PFSK-1 (cell line): ENCODE measurements around the gene CAPNS1.

Experiments
- FOXP2 ChIP-seq: optimal IDR thresholded peaks from 2 replicates; pipeline ENCODE3; 2011; ENCODE audit warnings: borderline replicate concordance, control low read depth, inconsistent platforms; ENCODE audit not compliant: insufficient read depth; ENCODE audit errors: extremely low read length, extremely low read depth
- POLR2AphosphoS5 ChIP-seq: IDR thresholded peaks from 2 replicates; pipeline ENCODE4 v1.6.1; 2012; ENCODE audit warnings: low read depth, mild to moderate bottlenecking, control low read depth, low read length, moderate library complexity
- SIN3A ChIP-seq: IDR thresholded peaks from 2 replicates; pipeline ENCODE4 v1.6.1; 2012; ENCODE audit warnings: mild to moderate bottlenecking, low read length, moderate library complexity, borderline replicate concordance; ENCODE audit not compliant: insufficient read depth
- TAF1 ChIP-seq: IDR thresholded peaks from 2 replicates; pipeline ENCODE4 v1.6.1; 2012; ENCODE audit warnings: low read length, control low read depth, borderline replicate concordance; ENCODE audit not compliant: insufficient read depth
- TF ChIP-seq, protein P1 (sequence below), 2 experiments: IDR thresholded peaks; 2 replicates each; pipeline versions ENCODE4 v1.6.1 to v1.8.0; 2011 to 2012; ENCODE audit warnings: low read depth in 2 of 2, low read length in 2 of 2, control low read depth in 1 of 2, inconsistent platforms in 1 of 2, mild to moderate bottlenecking in 1 of 2, moderate library complexity in 1 of 2; ENCODE audit not compliant: insufficient read depth in 1 of 2

Gene CAPNS1

GRCh38 chr19:36113894-36114720, 25.8 kb upstream of the CAPNS1 start:
- TF ChIP-seq FOXP2 (peak; percentile 78), TAF1 (no peak), POLR2AphosphoS5 (no peak)

- TF ChIP-seq SIN3A (peak; percentile 93; the same call in 1 of the 2 replicates), TAF1 (peak; percentile 82; the same call in 1 of the 2 replicates), POLR2AphosphoS5 (peak; percentile 86), FOXP2 (no peak)
- TF ChIP-seq, protein P1, sequence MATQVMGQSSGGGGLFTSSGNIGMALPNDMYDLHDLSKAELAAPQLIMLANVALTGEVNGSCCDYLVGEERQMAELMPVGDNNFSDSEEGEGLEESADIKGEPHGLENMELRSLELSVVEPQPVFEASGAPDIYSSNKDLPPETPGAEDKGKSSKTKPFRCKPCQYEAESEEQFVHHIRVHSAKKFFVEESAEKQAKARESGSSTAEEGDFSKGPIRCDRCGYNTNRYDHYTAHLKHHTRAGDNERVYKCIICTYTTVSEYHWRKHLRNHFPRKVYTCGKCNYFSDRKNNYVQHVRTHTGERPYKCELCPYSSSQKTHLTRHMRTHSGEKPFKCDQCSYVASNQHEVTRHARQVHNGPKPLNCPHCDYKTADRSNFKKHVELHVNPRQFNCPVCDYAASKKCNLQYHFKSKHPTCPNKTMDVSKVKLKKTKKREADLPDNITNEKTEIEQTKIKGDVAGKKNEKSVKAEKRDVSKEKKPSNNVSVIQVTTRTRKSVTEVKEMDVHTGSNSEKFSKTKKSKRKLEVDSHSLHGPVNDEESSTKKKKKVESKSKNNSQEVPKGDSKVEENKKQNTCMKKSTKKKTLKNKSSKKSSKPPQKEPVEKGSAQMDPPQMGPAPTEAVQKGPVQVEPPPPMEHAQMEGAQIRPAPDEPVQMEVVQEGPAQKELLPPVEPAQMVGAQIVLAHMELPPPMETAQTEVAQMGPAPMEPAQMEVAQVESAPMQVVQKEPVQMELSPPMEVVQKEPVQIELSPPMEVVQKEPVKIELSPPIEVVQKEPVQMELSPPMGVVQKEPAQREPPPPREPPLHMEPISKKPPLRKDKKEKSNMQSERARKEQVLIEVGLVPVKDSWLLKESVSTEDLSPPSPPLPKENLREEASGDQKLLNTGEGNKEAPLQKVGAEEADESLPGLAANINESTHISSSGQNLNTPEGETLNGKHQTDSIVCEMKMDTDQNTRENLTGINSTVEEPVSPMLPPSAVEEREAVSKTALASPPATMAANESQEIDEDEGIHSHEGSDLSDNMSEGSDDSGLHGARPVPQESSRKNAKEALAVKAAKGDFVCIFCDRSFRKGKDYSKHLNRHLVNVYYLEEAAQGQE (IDR thresholded peaks at IDR 0.05; ENCODE audit: insufficient read depth in 1 of 2, low read depth in 2 of 2, low read length in 2 of 2), result peak in 1 of 2 experiments; percentile 54; a peak in 1 of 4 replicates
These were observed 25.0 kb upstream of the CAPNS1 start, which contains the start of gene POLR2I for GRCh38 chr19:36114721-36115452. POLR2I (minus strand) TSS chr19:36114875; CDS start chr19:36114856, 19 bp downstream.

DNA sequence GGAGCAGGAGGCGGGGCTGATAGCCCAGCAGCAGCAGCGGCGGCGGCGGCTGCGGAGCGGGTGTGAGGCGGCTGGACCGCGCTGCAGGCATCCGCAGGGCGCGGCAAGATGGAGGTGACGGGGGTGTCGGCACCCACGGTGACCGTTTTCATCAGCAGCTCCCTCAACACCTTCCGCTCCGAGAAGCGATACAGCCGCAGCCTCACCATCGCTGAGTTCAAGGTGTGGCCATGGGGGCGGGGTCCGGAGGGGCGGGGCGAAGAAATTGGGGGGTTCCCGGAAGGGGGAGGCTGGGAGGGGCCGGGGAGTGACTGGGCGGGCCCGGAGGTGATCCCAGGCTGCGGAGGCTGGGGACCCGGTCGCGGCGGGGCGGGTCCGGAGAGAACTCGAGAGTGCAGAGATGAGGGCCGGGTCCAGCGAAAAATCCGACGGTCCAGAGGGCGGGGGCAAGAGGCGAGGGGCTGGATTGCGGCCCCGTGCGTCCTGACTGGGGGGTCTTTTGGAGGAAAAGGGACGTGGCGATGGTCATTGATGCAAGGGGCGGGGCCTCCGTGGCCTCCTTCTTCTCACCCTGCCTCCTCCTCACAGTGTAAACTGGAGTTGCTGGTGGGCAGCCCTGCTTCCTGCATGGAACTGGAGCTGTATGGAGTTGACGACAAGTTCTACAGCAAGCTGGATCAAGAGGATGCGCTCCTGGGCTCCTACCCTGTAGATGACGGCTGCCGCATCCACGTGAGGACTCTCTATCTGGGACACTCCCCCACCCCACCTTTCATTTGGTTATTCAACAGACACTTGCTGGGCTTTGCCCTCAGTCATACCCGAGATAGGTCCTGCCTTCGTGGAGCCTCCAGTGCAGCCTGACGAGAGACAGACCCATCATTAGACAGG, 24.2 kb upstream of the CAPNS1 start, which contains the start of gene TBCB:
Gene TBCB (plus strand): TSS at position 16 of the 891 bp plus-strand sequence. CDS start 93 bp downstream, at position 109.
- TF ChIP-seq SIN3A (no peak), FOXP2 (peak; percentile 7), POLR2AphosphoS5 (no peak)
- TF ChIP-seq, protein P1 (IDR thresholded peaks at IDR 0.05; ENCODE audit: insufficient read depth in 1 of 2, low read depth in 2 of 2, low read length in 2 of 2), result no peak

DNA sequence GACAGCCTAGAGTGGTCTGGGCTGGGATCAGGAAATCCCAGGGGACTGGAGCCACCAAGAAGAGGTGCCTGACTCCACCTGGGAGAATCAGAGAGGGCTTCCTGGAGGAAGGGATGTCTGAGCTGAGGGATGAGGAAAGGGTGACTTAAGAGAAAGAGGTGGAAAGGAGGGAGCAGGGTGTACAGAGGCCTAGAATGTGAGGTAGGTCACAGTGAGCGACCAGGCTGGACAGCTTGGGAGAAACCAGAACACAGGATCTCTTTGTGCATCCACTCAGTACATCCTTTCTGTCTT, 23.6 kb upstream of the CAPNS1 start:
- TF ChIP-seq, protein P1 (IDR thresholded peaks at IDR 0.05; ENCODE audit: insufficient read depth in 1 of 2, low read depth in 2 of 2, low read length in 2 of 2), result no peak
- no peak for TF ChIP-seq FOXP2
